Activated CD4-positive, CD25-positive, alpha-beta regulatory T cell treated with anti-CD3 and anti-CD28 coated beads, Interleukin-2, amount 50 U/mL, for 16 hours (primary cell): ENCODE measurements around the gene CDC37.
"Not testable (repeated sequence)": the region's sequence is repeated elsewhere in the genome, so short reads cannot be mapped to it uniquely, and the experiment has no call there.

Experiments
- DNase-seq: peaks from one replicate; pipeline ENCODE4 v3.0.0-alpha.2; 2020; ENCODE audit warnings: low read depth, low spot score

The CDC37 gene

DNA sequence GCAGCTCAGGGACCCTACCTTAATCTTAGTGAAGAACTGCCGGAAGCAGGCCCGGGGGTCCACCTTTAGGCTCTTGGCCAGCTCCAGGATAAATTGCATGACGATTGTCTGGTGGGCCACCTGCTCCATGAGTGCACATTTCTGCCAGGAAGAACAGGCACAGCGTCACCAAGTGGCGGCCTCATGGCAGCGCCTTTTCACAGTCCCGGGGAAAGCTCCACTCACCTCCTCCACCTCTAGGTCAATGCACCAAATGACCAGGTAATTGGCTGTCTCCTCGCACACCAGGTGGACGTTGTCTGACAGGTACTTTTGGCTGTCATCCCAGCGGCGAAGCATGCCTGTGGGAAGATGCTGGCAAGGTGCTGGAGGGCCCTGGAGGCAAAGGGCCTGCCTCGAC is 8.3 kb downstream of the CDC37 start:
- no peak for DNase-seq

DNA sequence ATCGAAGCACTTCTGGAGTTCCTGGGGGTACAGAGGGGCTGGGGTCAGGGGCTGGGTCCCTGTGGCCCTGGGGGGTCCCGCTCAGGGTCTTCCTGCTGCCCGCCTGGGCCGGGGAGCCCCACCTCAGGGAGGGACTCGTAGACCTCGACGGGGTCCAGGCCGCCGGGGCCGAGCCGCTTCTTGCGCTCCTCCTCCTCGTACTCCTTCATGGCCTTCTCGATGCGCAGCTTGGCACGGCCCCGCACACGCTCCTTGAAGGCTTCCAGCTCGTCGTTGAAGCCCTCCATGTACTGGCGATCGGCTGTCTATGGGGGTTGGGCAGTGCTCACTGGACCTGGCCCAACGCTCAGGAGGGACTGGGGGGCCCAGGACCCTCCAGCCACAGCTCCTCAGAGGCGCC is 10.2 kb downstream of the CDC37 start:
- no peak for DNase-seq

GRCh38 chr19:10392120-10392519 is 11.2 kb downstream of the CDC37 start:
- no peak for DNase-seq

DNA sequence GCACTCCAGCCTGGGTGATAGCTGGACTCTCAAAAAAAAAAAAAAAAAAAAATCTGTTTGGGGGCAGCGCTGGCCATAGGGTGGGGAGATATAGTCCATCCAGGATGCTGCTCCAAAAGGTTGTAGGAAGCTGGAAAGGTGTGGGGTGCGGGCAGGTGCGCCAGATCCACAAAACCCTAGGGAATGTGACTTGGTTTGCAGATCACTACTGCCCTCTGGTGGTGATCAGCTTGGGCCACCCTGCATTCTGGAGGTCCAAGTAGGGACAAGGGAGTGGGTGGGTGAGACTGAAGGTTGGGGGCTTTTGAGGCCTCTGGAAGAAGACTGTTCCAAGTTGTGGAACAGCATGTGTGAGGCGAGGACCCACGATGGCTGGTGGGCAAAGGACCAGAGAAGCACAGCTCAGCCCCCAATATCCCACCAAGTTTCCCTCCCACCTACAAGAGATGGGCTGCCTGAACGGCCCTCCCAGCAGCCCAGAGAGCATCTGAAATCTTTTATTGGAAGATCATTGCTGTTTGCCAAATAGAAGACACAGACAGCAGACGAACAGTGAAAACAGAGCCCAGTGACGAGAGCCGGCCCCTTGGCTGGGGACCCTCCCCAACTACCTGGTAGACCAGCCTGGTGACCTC is 12.6 kb downstream of the CDC37 start:
- DNase-seq = peak; percentile 28

- DNase-seq = no peak
Observed at GRCh38 chr19:10389863-10390262, 13.5 kb downstream of the CDC37 start.

DNA sequence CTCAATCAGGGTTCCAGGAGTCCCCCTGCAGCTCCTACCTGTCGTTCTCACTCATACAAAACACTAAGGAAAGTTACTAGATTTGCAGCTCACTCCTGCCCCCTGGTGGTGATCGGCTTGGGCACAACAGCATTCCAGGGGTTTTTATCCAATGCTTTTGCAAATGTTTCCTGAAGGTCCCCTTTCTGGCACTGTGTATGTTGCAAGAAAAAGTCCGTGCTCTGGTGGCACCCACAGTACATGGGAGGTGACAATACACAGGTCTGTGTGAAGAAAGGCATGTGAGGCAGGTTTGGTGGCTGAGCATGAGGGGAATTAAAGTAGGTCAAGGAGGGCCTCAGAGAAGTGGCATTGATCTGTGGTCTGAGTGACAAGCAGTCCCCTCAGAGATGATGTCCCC is 14.4 kb downstream of the CDC37 start:
- DNase-seq = peak; percentile 73

DNA sequence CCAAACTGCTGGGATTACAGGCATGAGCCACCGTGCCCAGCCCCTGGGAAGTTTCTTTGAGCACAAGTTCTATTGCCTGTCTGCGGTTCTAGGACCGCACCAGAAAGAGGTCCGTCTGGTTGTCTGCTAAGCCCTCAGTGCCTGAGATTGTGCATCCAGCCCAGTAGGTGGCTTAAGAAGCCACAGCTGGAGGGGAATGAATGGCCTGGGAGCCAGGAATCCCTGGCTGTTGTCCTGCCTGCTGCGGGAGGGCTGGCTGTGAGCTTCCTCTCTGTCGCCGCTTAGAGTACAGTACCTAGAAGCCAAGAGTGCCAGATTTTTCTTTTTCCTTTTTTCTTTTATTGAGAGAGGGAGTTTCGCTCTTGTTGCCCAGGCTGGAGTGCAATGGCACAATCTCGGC is 18.8 kb downstream of the CDC37 start:
- no peak for DNase-seq

- not testable (repeated sequence) for DNase-seq
Observed at GRCh38 chr19:10383223-10383499, 20.2 kb downstream of the CDC37 start.

DNA sequence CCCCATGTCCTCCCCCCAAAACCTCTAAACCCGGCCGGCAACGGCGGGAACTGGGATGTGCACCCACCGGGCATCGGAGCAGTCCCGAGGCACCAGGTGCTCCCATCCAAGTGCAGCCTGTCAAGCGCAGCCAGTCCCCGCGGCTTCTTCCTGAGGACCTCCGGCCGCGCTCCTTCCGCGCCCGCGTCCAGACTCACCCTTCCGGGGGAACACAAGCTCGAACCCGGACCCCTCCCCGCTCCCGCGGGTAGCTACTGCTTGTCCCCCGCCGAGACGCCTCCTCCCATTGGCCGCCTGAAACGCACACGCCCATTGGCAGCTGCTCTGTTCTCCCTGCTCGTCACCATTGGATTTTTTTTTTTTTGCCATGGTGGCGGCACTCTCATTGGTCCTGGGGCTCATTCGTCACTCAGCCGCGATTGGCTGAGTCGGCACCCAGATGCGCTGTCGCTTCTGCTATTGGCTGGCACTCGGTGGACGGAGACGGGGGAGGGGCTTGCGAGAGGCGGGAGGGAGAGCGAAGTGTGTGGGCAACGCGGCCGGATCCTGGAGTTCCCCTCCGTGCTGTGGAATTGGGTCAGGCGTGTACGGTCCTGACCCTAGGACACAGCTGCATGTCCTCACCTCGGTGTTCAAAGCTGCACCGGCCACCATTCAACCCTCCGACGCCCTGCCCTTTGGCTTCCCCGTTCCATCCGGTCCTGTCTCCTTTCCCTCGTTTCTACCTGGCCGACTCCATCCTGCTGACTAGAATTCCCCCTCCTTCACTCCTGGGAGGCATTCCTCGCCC is 22.8 kb downstream of the CDC37 start, which contains the start of gene TYK2:
TYK2 (minus strand) TSS at position 260 of the 790 bp plus-strand sequence. CDS start 2,166 bp downstream, outside the sequence.
- peak; percentile 90 for DNase-seq

DNA sequence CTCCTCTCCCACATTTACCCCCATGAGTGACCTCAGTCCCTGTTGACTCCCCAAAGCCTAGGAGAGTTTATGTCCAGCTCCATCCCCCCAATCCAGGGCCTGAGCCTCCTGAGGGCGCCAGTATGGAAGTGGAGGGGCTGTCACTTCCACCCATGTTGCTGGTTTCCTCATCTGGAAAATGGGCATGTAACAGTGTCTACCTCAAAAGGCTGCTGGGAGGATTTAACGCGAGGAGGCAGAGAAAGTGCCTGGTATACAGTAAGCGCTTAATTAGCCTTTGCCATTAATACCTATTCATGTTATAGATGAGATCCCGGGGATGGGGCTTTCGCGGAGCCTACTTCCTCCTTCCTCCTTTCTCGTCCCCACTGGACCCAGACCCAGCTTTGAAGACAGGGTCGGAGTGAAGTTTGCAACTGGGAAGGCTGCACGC is 23.4 kb downstream of the CDC37 start:
- DNase-seq = no peak

DNA sequence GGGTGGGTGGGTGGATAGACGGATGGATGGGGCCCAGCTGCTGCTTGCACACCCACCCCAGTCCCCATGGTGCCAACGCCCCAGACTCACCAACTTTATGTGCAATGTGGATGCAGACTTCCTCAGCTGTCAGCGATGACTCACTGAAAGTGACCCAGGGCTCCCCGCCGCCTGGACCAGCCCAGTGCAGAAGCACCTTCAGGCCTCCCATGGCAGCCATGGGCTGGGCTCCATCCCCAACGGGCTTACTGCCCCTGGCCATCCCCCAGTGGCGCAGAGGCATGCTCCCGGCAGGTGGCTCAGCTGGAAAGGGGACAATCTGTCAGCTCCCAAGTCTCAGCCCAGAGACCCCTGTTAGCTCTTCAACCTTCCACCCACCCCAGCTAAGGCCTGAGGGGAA is 25.2 kb downstream of the CDC37 start:
- no peak for DNase-seq

GRCh38 chr19:10377140-10377640 is 26.2 kb downstream of the CDC37 start:
- not testable (repeated sequence) for DNase-seq

GRCh38 chr19:10374931-10375330 is 28.4 kb downstream of the CDC37 start:
- no peak for DNase-seq

DNA sequence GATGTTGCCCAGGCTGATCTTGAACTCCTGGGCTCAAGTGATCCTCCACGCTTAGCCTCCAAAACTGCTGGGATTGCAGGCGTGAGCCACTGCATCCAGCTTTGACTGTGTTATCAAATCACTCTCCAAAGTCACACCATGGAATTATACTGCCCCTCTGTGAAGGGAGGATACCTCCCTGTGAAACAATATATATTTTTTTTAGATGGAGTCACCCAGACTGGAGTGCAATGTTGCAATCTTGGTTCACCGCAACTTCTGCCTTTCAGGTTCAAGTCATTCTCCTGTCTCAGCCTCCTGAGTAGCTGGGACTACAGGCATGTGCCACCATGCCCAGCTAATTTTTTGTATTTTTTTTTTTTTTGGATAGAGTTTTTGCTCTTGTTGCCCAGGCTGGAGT is 30.7 kb downstream of the CDC37 start:
- no peak for DNase-seq

DNA sequence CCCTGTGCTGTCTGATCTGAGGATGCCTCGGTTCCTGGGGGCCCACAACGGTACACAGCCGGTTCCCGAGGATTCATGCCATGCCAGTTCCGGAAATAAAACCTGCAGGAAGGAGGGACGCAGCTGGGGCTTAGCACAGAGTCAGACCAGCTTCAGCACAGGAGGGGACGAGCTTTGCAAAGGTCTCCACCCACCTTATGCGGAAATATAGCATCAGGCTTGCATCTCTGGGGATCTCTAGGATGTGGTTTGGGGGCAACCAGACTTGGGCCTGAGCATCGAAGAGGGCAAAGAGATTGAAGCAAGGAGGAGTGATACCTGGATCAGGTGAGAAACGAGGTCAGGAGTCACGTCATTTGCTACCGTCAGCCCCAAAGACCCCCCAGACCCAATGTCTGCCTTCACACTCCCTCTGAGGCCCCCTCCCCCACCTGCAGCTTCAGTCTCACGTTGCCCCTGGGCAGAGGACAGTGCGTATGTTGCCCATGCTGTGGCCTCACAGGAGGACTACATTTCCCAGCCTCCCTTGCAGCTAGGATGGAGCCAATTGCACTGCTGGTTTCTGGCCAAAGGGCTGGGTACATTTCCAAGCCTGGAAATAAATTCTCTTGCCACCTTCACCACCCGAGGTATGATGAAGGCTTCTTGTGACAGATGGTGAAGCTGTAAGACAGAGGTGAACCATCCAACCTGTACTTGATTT is 35.1 kb downstream of the CDC37 start:
- DNase-seq = no peak

DNA sequence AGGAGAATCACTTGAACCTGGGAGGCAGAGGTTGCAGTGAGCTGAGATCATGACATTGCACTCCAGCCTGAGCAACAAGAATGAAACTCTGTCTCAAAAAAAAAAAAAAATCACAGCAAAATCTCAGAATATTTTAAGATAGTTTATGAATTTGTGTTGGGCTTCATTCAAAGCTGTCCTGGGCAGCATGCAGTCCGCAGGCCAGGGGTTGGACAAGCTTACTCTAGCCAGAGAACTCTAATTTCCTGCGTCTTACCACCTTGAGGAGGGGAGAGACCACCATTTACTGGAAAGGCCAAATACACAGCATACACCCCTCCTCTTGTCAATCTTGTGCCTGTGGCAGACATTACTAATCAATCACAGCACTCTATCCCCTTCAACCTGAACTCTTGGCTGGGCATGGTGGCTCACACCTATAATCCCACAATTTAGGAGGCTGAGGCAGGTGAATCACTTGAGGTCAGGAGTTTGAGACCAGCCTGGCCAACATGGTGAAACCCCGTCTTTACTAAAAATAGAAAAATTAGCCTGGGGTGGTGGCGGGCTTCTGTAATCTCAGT is 36.3 kb downstream of the CDC37 start:
- not testable (repeated sequence) for DNase-seq

GRCh38 chr19:10365518-10365917 is 37.8 kb downstream of the CDC37 start:
- no peak for DNase-seq

DNA sequence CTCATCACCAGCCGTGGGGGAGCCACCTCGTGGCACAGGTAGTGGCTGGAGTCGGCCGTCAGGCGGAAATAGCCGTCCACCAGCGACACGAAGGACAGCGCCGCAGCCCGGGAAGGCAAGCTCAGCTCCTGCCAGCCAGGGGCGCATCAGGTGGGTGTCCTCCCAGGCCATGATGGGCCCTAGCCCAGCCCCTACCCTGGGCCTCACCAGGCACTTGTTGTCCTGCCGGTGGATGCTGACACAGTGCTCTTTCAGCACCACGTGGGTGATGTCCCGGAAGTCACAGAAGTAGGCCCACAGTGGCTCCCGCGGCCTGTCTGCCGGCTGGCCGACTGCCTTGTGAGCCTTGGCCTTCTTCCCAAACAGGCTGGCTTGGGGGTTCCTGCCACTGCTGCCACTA is 38.7 kb downstream of the CDC37 start:
- DNase-seq = no peak

DNA sequence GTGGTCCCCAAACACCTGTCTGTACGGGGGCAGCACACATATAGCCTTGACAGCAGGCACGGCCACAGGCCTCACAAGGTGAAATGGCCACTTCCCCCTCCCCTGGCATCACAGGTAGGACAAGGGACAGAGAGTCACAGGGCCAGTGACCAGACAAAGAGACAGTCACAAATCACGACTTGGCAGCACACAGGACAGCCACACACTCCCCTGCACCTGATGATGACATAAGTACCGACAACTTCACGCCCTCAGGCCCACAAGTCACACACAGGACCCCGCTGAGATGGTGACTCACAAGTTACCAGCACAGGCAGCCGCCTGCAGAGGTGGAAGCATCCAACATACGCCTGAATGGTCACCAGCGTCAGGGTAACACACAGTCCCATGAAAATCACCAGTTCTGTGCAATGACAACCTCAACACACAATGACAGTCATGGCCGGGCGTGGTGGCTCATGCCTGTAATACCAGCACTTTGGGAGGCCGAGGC is 39.5 kb downstream of the CDC37 start:
- DNase-seq = no peak

- DNase-seq = no peak
Observed at GRCh38 chr19:10362259-10362658, 41.1 kb downstream of the CDC37 start.

GRCh38 chr19:10361569-10362011 is 41.8 kb downstream of the CDC37 start:
- no peak for DNase-seq

- no peak for DNase-seq
Observed at GRCh38 chr19:10356431-10356830, 46.9 kb downstream of the CDC37 start.
